K562 (cell line): ENCODE results near the gene DDC. TPM values are rescaled to one million over a fixed set of nuclear protein-coding genes. Genes with fewer than 3 reads are reported as not detected.

Source experiments
- ETS1 ChIP-seq: conservative IDR thresholded peaks from 2 replicates; pipeline ENCODE4 v1.6.1; 2011; ENCODE audit warnings: low read depth, mild to moderate bottlenecking, low read length; ENCODE audit not compliant: control insufficient read depth
- ETV6 ChIP-seq, 3 experiments: fragments of 150-350 bp in 1 of 3; sonication (generic) in 1 of 3; formaldehyde crosslinking in 1 of 3; IDR thresholded peaks; 2 replicates each; pipeline versions ENCODE4 v1.6.1 to v1.8.0; 2014 to 2022; ENCODE audit warnings: borderline replicate concordance in 2 of 3, low read depth in 2 of 3, antibody characterized with exemption in 1 of 3, low read length in 1 of 3, mild to moderate bottlenecking in 1 of 3, missing genetic modification reagents in 1 of 3
- MGA ChIP-seq: fragments of 450-650 bp; IDR thresholded peaks from 2 replicates; pipeline ENCODE4 v1.6.1; 2016; ENCODE audit warnings: mild to moderate bottlenecking, moderate library complexity
- RERE ChIP-seq: sonication (generic); formaldehyde crosslinking; IDR thresholded peaks from 2 replicates; pipeline ENCODE4 v1.8.0; 2023; ENCODE audit warnings: missing genetic modification reagents, mild to moderate bottlenecking, borderline replicate concordance
- SRSF9 ChIP-seq: fragments of 200-400 bp; formaldehyde crosslinking; IDR thresholded peaks from 2 replicates; pipeline ENCODE4 v1.6.1; 2017; ENCODE audit warnings: low read depth, low read length, borderline replicate concordance
- ZNF551 ChIP-seq: fragments of 250-450 bp; sonication (Bioruptor Pico); IDR thresholded peaks from 2 replicates; pipeline ENCODE4 v1.5.0; 2021; ENCODE audit warnings: mild to moderate bottlenecking, moderate library complexity
- ZNF586 ChIP-seq: fragments of 450-650 bp; formaldehyde crosslinking; conservative IDR thresholded peaks from 2 replicates; pipeline ENCODE4 v1.4.0; 2020; ENCODE audit warnings: mild to moderate bottlenecking, moderate library complexity
- polyA plus RNA-seq, 8 experiments: library from polyadenylated mRNA; depleted of rRNA in 4 of 8; stranded (reverse) in 5 of 8; unstranded in 3 of 8; fragments of >200 nt; fragmentation: Nextera tagmentation in 2 of 8; fragmentation: Illumina TruSeq in 1 of 8; extraction: Ambion mirVana in 2 of 8; extraction: Trizol in 1 of 8; gene quantifications; 2 replicates each; pipeline versions ENCODE4 v1.2.1 to v1.2.3, GENCODE V29; 2011 to 2014; ENCODE audit warnings: inconsistent platforms in 1 of 8, missing spikeins in 1 of 8
- total RNA-seq, 7 experiments: library from RNA; depleted of rRNA in 6 of 7; stranded (reverse); fragments of >200 nt in 6 of 7; fragmentation: Illumina TruSeq in 2 of 7; extraction: Trizol in 2 of 7; gene quantifications; 2 replicates each; pipeline versions ENCODE4 v1.2.1 to v1.2.3, GENCODE V29; 2011 to 2021; ENCODE audit warnings: low replicate concordance in 1 of 7

Gene DDC
- total and polyA plus RNA-seq, 9 of the 15 experiments (the other 6 are each of a cell fraction or from before 2014, with no cell fraction given): not detected

GRCh38 chr7:50449881-50450589, 115.2 kb downstream of the DDC start, which contains the start of gene FIGNL1 (continued):
- no peak for TF ChIP-seq ZNF551
- peak; percentile 87 for TF ChIP-seq MGA
- no peak for TF ChIP-seq ZNF586 (CRISPR knock-in tag)
- TF ChIP-seq ETV6 (IDR thresholded peaks at IDR 0.05; ENCODE audit: borderline replicate concordance in 1 of 2, low read depth in 2 of 2, low read length in 1 of 2): no peak
- peak; percentile 50; the same call in 1 of the 2 replicates for TF ChIP-seq ETV6 (CRISPR knock-in tag; IDR thresholded peaks at IDR 0.05; ENCODE audit: borderline replicate concordance)
- no peak; the same call in 1 of the 2 replicates for TF ChIP-seq ETS1
- no peak for TF ChIP-seq SRSF9
- TF ChIP-seq RERE (CRISPR knock-in tag): no peak
